ENCODE data around the gene PDRG1.
"Not testable (repeated sequence)": the region's sequence is repeated elsewhere in the genome, so short reads cannot be mapped to it uniquely, and the experiment has no call there.

PDRG1 gene

DNA sequence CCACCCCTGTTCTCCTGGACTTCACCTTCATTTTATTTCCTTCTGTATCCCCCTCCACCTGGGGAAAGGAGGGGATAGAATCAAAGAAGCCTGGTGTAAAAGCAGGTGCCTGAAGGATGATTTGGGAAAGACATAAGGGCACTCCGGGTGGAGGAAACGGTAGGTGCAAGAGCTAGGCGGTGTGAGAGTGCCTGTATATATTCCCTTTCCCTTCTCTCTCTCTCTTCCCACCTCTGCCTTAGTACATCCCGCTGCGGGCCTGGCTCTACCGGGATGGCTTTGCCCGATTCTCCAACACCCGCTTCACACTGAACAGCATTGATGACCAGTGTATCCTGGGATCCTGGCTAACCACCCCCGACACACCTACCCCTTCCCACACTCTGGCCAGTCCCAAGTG is 26.2 kb downstream of the PDRG1 start:
- no peak for DNase-seq

DNA sequence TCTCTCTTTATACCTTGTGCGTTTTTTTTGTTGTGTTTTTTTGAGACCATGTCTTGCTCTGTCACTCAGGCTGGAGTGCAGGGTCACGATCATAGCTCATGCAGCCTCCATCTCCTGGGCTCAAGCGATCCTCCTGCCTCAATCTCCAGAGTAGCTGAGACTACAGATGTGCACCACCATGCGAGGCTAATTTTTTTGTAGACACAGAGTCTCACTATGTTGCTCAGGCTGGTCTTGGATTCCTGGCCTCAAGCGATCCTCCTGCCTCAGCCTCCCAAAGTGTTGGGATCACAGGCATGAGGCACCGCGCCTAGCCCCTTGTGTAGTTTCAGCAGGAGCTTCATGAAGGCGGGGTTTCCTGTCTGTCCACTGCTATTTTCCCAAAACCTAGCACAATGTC is 27.3 kb downstream of the PDRG1 start:
- DNase-seq = no peak

- no peak for DNase-seq
Measured at GRCh38 chr20:31923388-31924331, 28.2 kb downstream of the PDRG1 start.

DNA sequence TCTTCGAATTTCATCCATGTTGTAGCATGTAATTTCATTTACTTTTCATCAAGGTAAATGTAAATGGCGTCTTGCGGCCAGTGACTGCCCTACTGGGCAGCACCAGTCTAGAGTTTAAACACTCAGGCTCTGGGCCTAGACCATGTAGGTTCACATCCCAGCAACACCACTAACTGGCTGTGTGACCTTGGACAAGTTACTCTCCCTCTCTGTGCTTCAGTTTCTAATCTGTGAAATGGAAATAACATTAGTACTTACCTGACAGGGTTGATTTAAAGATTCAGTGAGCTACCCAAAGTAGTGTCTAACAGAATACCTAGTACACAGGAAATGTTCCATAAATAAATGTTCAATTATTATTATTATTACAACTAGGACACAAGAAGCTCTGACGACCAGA is 29.3 kb downstream of the PDRG1 start:
- DNase-seq = no peak

DNA sequence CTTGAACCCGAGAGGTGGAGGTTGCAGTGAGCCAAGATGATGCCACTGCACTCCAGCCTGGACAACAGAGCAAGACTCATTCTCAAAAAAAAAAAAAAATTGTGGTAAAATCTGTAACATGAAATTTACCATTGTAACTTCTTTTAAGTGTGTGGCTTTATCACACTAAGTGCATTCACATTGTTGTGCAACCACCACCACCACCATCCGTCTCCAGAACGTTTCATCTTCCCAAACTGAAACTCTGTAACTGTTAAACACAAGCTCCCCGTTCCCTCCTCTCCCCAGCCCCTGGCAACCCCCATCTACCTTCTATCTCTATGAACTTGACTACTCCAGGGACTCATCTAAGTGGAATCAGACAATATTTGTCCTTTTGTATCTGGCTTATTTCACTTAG is 29.7 kb downstream of the PDRG1 start:
- no peak for DNase-seq

DNA sequence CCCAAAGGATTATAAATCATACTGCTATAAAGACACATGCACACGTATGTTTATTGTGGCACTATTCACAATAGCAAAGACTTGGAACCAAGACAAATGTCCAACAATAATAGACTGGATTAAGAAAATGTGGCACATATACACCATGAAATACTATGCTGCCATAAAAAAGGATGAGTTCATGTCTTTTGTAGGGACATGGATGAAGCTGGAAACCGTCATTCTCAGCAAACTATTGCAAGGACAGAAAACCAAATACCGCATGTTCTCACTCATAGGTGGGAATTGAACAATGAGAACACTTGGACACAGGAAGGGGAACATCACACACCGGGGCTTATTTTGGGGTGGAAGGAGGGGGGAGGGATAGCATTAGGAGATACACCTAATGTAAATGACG is 30.4 kb downstream of the PDRG1 start:
- not testable (repeated sequence) for DNase-seq

DNA sequence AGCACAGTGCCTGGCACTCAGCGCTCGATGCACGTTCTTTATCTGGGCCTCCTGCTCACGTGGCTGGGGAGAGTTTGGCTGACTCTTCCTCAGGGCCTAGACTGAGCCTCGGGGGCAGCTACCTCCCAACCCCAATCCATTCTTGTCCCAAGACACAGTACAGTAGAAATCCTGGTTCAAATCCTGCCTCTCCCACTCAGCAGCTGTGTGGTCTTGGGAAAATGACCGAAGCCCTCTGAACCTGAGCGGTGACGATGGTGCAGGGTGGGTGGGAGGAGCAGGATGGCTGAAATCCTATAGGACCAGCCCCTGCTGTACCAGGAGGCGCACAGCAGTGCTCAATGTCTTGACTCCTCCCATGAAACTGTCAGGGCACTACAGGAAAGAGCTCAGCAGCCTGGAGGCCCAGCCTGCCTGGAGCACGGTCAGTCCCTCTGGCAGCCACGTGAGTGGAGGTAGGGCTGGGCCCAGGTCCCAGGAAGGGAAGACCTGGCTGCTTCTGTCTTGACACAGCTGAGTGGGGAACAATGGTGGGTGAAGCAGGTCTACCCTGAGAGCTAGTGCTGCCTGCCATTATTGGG is 31.5 kb downstream of the PDRG1 start:
- DNase-seq = no peak

GRCh38 chr20:31919410-31920155 is 32.3 kb downstream of the PDRG1 start:
- no peak for DNase-seq

GRCh38 chr20:31918466-31919105 is 33.3 kb downstream of the PDRG1 start:
- no peak for DNase-seq

DNA sequence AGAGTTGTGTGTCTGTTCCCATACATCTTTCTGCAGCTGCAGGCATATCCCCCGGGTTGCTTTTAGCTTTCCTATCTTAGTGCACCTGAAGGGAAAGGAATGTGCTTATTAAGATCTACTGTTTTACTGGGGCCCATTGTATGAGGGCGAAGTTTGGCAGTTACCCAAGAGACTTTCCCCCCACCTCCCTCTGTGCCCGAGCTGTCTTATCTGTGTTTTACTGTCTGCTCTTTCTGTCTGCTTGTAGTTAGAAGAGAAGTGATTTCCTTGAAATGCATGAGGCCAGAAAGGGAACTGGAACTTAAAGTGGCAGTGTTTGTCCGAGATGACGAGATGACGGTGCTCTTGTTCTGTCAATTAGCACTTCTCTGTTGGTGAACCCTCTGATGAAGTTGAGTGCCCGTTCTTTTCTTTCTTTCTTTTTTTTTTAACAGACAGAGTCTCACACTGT is 33.9 kb downstream of the PDRG1 start:
- DNase-seq = not testable (repeated sequence)

DNA sequence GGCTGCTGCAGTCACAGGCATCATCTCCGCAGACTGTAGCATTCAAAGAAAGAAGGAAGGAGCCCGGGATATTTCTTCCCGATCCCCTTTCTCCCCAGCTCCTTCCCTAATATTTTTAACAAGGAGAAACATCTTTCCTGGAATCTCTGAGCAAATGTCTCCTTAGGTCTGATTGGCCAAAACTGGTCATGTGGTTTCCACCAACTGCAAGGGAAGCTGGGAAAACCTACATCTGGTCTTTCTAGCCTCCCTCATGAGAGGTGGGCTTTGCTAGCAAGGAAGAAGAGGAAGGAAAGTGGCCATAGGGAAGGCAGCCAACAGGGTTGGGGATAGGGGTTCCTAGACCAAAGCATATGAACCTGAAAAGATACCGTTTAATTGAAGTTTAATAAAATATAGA is 35.1 kb downstream of the PDRG1 start:
- no peak for DNase-seq

DNA sequence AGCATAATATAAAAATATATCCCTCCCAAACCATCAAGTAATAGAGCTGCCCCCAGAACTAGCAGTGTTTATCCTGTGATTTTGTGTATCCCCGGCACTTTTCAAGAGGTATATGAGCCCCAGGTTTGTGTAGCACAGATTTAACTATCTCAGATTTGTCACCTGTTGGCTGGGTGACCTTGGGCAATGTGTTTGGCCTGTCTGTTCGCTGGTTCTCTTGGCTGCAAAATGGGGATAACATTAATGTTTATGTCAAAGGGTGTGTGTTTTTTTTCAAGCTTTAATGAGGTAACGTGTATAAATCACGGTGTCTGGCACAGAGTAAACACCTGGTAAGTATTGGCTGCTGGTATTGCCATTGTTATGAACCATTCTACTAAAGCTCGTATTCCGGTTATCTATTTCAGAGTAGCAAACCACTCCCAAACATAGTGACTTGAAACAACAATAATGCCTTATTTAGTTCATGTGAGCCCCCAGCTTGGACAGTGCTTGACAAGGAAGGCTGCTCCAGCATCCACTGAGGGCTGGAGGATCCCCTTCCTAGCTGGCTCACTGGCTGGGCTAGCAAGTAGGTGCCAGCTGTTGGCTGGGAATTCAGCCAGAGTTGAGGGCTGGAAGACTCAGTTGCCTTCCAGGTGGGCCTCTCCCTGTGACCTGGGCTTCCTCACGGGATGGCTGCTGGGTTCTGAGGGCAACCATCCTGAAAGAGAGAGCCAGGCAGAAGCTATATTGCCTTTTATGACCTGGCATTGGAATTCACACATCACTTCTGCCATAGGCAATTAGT is 36.2 kb downstream of the PDRG1 start:
- no peak for DNase-seq

- no peak for DNase-seq
Measured at GRCh38 chr20:31914170-31914569, 37.7 kb downstream of the PDRG1 start.

DNA sequence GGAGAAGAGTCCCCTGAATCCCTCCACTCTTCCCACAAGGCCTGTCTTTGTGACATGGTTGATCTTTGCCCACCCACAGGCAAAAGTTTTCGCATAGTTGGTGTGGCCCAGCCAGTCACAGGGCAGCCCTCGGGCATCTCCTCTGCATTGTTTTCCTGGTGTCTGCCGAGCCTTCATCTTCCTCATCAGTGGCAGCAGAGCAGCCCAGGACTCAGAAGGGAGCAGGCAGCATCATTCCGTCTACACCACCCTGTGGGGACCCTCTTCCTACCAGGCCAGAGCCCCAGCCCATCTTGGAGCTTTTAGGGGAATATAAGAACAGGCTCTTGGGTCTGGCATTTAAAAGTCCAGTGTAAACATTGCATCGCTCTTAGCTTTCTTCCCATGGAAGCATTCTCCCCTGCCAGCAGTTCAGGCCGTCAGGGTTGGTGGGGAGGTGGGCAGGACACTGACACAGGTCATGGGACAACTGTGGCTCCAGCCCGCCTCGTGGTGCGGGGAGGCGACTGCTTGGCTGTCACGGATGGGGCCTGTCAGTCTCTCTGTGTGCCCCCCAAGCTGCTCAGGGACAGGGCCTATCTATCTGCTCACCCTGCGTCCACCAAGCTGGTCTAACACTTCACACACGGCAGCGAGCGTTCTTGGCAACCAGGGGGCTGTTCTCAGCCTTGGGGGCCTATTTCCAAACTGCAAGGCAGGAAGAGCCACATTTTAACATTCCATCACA is 38.3 kb downstream of the PDRG1 start:
- DNase-seq = no peak

DNA sequence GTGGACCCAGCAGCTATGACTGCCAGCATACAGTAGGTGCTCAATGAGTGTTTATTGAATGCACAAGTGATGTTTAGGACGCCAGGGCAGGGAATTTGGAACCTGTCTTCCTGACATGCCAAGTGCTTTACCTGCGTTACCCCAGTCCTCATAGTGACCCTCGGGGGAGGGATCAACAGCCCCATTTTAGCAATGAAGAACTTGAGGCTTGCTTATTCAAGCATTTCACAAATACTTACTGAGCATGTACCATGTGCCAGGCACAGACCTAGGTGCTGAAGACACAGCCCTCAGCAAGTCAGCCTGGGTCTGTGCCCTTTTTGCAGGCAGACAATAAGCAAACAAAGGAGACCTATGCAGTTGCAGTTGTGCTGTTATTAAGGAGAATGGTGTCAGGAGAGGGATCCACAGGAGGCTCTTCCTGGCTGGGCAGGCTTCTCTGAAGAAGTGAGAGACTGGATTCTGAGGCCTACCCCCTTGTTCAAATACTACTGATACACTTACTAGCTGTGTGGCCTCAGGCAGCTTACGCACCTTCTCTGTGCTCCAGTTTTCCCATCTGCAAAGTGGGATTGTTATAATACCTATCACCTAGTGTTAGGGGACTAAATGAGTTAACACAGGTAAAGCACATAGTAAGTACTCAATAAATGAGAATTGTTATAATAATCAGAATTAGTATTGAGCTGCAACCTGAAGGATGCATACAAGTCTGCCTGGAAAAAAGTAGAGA is 41.6 kb downstream of the PDRG1 start:
- no peak for DNase-seq

DNA sequence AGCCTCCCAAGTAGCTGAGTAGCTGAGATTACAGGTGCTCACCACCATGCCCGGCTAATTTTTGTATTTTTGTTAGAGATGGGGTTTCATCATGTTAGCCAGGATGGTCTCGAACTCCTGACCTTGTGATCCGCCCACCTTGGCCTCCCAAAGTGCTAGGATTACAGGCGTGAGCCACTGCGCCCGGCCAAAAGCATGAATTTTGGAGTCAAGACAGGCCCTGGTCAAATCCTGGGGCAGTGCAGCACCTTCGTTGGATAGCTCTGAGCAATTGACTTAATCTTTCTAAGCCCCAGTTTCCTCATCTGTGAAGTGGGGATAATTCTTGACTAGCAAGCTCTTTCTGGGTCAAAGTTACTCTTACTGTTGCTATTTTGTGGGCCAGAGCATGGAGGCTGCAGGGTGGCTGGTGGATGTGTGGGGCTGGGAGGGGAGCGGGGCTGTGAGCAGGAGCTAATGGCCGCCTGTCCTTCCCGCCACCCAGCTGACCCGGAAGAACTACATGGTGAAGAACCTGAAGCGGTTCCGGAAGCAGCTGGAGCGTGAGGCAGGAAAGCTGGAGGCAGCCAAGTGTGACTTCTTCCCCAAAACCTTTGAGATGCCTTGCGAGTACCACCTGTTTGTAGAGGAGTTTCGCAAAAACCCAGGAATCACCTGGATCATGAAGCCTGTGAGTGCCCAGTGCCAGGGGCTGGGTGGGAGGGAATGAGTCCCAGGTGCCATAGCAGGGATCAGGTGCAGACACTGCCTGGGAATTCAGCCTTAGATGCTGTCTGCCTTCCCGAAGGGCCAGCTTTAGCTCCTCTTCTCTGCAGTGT is 42.4 kb downstream of the PDRG1 start:
- no peak for DNase-seq

GRCh38 chr20:31908424-31908823 is 43.4 kb downstream of the PDRG1 start:
- DNase-seq = no peak

- no peak for DNase-seq
Measured at GRCh38 chr20:31908016-31908415, 43.8 kb downstream of the PDRG1 start.

- no peak for DNase-seq
Measured at GRCh38 chr20:31907046-31907445, 44.8 kb downstream of the PDRG1 start.

DNA sequence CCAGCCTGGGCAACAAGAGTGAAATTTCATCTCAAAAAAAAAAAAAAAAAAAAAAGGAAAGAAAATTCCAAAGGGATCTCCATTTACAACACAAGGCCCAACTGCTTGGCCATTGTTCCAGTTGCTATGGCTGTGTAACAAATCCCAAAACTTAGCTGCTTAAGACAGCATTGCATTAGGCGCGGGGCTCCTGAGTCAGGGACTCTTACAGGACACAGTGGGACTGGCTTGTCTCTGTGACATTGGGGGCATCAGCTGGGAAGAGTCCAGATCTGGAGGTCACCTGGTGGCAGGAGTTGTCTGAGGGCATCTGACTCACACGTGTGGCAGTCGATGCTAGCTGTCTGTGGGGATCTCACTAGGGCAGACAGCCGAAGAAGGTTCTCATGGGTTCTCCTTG is 45.8 kb downstream of the PDRG1 start:
- no peak for DNase-seq
